ENCODE data around the gene SOCS1.
"Not testable (repeated sequence)": the region's sequence is repeated elsewhere in the genome, so short reads cannot be mapped to it uniquely, and the experiment has no call there.

SOCS1 gene

DNA sequence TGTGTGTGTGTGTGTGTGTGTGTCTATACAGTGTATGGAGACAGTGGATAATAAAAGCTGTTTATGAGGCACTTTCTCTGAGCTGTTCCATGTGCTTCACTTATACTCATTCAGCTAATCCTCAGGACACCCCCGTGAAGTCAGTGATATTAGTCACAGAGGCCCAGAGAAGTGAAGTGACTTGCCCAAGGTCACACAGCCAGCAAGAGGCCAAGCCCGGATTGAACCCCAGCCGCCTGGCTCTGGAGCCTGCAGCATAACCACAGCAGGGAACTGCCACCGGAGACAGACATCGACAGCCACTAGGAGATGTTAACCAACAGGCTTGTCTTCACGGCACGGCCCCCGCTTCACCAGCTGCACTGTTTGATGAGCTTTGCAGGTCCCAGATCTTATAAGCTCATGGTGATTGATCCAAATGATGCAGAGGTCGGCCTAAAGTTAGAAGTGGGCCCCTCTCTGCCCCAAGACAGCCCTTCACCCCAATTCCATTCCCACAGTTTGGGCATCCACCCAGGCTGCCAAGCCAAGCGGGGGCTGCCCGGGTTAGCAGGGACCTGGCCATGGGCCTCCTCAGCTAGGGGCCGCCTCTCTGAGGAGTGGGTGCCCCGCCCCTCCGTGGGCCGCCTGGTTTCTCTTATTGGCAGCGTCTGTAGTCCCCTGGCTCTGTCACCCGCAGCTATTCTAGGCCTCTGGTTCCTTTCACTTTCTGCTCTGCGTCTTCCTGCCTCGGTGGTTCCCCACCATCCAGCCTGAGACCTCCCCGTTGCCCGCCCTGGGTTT lies 30.9 kb downstream of the SOCS1 start:
- DNase-seq (ENCODE audit: low read depth): peak; percentile 74

DNA sequence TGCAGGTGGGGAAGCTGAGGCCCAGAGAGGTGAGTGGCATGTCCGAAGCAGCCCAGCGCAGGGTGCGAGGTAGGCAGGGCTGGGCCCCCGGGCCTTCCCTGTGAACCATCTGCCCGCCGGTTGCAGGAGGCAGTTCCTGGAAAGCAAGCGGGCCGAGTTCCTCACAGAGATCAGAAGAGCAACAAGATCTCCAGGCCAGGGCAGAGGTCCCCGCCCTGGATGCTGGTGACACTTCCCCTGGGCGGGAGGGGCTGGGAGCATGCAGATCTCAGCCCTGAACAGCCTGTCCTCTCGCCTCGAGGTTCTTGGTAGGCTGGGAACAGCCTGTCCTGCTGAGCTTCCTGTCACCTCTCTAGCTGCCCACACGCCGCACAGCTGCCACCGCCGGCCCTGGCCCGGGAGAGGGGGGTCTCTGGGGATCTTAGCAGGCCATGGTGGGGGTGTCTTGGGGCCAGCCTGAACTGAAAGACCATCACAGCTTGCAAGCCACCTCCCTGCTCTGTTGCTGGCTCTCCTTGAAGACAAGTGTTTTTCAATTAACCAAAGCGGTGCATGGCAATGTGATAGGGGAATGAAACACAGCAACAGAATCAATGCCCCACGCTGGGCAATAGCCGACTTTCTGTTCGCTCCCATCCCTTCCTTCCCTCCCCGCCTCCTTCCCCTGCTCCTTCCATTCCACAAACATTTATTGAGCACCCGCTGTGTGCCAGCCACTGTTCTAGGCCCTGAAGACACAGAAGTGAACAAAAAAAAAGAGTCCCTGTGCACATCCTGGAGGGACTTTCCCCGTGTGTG lies 31.7 kb downstream of the SOCS1 start:
- DNase-seq (ENCODE audit: low read depth): peak; percentile 26

DNA sequence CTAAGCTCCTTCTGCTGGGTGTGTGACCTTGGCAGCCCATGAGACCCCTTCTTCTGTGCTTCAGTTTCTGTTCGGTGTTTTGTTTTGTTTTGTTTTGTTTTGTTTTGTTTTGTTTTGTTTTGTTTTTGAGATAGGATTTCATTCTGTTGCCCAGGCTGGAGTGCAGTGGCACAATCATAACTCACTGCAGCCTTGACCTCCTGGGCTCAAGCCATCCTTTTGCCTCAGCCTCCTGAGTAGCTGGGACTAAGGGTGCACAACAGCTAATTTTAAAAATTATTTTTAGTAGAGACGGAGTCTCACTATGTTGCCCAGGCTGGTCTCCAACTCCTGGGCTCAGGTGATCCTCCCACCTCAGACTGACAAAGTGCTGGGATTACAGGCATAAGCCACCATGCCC lies 35.5 kb downstream of the SOCS1 start:
- not testable (repeated sequence) for DNase-seq (ENCODE audit: low read depth)

DNA sequence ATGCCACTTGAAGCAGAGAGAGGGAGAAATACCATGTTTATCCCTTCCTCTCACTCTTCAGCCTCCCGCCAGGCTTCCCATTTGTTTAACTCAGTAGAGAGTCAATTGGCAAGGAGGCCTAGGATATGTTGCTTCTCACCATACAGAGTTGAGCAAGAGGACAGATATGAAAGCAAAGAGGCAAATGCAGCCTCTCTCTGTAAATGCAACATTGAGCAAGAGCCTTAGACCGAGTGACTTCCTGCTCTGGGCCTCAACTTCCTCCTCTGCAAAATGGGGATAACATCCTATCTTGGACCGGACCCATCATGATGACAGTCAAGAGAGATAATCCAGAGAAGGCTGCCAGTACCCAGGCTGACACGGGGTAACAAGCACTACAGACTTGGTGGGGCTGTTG lies 36.8 kb downstream of the SOCS1 start:
- no peak for DNase-seq (ENCODE audit: low read depth)

DNA sequence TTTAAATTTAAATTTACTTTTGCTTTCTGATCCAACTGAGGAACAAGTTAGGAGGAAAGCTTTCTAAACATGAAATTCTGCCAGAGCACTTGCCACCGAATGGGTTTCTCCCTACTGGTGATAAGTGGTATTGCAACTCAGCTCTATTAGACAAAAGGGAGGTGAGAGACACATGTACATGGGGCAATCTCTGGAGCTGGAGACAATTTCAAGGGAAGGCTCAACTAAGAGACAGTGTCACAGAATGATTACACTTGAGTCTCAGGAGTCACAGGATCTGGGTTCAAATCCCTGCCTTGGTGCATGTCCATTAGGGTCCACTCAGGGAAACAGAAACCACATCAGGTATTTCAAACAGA lies 37.4 kb downstream of the SOCS1 start:
- DNase-seq (ENCODE audit: low read depth): no peak

DNA sequence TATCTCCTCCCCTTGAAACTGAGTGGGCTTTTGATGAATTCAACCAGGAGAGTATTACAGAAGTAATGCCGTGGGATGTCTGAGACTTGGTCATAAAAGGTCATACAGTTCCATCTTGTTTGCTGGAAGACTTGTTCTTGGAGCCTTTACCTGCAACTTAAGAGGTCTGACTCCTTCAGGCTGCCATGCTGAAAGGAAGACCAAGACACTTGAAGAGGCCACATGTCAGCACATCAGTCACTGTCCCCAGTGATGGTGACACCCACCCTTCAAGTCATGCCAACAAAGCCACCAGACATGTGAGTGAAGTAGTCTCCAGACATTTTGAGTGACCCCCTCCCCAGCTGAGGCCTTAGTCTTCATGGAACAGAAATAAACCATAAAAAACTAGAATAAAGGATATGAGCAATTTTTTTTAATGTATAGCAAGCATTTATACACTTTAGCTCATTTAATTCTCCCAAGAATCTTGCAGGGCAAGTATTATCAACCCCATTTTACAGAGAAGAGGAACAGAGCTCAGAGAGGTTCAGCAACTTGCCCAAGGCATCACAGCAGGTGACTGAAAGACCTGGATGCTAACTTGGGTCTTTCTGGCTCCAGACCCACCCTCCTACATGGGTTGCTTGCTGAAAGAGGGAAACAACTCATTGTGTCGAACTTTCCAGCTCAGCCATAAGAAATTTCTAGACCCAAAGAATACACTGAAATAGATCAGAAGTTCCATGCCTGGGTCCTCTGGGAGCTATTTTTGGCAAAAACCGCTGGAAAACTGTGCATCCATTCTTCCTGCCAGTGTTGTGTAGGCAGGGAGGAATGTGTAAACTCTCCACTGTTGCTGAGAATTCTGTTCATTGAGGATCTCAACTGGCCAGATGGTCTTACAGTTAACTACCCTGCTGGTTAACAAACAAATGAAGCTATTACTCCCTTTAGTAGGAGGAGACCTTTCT lies 38.1 kb downstream of the SOCS1 start:
- DNase-seq (ENCODE audit: low read depth): no peak

DNA sequence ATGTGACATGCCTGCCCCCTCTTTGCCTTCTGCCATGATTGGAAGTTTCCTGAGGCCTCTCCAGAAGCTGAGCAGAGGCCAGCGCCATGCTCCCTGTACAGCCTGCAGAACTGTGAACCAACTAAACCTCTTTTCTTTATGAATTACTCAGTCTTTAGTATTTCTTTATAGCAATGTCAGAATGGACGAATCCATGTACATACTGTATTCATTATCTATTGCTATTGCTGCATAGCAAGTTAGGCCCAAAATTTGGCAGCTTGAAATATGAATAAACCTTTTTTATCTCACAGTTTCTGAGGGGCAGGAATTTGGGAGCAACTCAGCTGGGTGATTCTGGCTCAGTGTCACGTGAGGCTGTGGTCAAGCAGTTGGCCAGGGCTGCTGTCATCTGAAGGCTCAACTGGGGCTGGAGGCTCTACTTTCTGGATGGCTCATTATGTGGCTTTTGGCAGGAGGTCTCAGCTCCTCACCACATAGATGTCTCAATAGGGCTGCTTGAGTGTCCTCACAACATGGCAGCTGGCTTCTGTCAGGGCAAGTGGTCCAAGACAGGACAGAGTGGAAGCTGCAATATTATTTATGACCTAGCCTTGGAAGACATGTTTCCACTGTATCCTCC lies 40.0 kb downstream of the SOCS1 start:
- DNase-seq (ENCODE audit: low read depth): no peak

DNA sequence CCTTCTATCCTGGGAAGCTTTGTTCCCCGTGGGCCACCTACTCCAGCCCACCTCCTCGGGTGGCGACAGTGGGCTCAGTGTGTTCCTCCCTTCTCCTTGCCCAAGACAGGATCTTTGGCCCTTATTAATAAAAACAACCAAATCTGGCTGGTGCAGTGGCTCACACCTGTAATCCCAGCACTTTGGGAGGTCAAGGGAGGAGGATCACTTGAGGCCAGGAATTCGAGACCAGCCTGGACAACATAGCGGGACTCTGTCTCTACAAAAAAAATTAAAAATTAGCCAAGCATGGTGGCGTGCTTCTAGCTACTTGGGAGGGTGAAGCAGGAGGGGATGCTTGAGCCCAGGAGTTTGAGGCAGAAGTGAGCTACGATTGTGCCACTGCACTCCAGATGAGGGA lies 42.2 kb downstream of the SOCS1 start:
- no peak for DNase-seq (ENCODE audit: low read depth)

DNA sequence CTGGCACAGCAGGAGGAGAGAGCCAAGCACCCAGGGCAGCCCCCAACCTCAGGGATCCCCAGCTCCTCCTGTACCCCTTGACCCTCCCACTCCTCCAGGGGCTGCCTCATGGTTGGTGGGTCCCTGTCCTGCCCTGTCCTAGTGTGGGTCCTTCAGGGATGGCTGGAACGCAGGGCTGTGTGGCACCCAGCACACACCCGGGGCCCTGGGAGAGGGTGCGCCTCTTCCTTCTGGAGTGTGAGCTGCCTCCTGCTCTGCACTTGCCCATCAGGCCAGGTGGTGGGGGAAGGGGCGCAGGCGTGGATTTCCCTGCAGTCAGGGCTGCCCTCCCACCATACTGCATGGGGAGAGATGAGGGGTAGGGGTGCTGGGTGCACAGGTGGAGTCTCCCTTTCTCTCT lies 42.6 kb downstream of the SOCS1 start:
- no peak for DNase-seq (ENCODE audit: low read depth)

DNA sequence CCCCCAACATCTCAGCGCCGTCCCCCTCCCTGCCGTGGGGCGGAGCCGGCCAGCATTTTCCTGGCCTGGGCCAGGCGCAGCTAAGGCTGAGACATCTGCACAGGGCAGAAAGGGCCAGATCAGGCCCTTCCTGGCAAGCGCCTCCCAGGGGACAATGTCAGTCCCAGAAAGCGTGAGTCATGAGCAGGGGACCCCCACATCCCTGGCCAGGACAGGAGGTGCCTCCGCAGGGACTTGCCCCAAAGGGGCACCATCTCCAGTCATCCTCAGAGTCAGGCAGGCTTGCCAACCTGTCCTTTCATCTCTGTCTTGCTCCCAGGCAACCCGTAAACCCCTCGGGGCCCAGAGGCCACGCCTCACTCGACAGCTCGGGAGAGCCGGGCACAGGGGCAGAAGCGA lies 43.2 kb downstream of the SOCS1 start:
- DNase-seq (ENCODE audit: low read depth): no peak

DNA sequence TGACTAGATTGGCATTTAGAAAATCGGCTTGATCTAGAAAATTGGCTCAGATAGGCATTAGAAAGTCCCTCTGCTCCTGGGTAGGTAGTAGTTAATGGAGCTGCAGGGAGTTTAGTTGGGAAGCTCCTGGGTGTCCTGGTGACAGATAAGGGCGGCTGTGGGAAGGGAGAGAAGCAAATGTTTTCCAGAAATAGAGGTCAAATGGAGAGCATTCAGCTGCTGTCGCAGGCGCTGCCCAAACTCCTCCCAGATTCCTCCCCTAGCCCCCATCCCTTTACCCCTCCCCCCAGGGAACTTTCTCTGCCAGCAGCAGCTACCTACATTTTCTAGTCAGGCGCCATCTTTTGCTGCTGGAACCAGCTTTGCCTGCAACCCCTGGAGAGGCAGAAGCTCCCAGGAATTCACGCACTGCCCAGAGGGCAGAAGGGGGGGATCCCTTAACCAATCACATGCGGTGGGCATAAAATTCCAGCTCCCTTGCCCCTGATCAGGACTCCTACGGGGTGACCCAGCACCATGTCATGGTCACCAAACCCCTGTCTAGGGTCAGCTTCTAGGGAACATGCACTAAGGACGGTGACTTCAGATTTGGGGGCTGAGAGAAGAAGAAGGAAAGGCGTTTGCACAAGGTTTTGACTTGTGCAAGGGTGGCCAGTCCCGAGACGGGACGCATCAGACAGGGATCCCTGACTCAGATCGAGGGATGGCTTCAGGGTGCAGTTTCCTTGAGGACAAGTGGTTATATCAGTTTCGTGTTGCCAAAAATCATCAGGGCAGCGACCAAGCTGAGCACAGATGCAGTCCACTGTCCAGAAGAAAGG lies 43.8 kb downstream of the SOCS1 start:
- DNase-seq (ENCODE audit: low read depth): no peak

DNA sequence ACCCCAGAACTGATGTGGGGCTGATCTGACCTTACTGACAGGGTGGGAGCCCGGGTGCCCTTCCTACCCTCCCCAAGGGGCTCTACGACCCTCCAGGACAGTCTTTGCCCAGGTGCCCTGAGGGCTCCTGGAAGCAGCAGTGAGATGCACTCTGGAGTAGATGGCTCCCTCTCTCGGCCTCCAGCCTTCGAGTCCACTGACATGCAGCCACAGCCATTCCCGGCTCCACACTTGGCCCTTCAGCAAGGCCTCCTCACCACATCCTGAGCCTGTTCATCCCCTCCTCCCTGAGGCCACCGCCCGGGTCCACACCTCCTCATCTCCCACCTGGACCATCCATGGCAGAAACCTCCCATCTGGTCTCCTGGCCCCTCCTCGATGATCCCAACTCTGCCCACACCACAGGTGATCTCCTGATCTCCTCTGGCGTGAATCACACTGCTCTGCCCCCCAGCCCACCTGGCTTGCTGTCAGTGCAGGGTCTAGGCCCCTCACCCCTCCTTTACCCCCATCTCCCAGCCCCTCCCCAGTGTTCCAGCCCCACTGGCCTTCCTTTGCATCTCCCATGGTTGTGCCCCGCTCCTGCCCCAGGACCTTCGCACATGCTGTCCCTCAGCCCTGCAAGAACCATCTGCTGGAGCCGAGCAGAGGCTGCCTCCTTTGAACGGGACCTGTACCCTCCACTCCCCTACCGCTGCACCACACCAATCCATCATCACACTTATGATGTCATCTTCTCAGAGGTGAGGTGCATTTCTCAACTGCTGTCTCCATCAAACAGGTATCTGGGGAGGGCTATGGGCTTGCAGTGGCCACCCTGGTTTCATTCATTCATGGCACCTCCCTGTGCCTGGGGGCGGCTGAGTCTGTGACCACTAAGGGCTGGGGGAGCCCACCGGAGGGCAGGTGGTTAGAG lies 44.7 kb downstream of the SOCS1 start:
- no peak for DNase-seq (ENCODE audit: low read depth)

DNA sequence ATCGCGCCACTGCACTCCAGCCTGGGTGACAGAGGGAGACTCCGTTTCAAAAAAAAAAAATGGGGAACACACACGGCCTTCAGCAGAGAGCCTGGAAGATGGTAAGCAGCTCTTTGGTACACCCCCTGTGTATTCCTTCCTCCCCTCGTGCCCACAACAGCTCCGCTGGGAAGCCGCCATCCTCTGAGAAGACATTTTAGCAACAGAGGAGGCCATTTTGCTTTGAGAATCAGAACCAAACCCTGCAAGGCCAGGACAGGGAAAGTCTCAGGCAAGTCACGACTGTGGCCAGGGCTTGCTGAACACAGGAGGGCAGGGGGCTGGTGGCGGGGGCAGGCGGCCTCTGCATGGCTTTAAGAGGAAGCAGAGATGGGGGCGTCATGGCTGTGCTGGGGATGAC lies 45.7 kb downstream of the SOCS1 start:
- DNase-seq (ENCODE audit: low read depth): no peak

DNA sequence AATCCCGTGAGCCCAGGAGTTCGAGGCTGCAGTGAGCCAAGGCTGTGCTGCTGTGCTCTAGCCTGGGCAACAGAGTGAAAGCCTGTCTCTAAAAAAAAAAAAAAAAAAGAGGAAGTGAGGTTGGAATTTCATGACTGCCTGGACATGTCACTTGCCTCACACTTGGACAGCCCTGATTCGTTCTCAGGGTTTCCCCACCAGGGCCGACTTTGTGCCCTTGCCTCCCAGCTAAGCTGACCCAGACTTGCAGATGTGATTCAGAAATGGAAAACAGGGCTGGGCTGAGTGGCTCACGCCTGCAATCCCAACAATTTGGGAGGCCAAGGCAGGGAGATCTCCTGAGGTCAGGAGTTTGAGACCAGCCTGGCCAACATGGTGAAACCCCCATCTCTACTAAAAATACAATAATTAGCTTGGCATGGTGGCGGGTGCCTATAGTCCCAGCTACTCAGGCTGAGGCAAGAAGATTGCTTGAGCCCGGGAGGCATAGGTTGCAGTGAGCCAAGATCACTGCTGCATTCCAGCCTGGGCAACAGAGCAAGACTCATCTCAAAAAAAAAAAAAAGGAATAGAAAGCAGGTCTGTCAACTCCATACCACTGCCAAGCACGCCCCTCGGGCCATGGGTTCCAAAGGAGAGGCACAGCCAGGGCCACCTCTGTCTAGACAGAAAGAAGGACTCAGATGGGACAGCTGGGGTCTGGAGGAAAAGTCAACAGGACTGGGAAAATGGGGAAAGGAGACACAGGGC lies 46.9 kb downstream of the SOCS1 start:
- no peak for DNase-seq (ENCODE audit: low read depth)

DNA sequence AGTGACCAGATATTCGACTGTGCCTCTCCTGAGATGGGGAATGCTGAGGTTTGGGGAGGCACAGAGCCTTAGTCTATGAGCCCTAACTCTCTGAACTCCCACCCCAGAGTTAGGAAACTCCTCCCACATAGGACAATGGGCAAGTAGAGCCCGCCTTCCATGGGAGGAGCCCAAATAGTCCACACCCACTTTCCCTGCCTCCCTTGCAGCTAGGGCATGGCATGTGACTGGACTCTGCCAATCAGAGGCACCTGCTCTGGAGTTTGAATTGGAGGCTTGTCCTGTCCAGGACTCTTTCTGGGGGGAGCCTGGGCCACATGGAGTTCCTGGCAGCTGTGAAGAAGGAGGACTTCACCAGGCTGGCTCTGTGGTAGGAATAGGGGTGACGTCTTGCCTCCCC lies 48.4 kb downstream of the SOCS1 start:
- DNase-seq (ENCODE audit: low read depth): no peak

DNA sequence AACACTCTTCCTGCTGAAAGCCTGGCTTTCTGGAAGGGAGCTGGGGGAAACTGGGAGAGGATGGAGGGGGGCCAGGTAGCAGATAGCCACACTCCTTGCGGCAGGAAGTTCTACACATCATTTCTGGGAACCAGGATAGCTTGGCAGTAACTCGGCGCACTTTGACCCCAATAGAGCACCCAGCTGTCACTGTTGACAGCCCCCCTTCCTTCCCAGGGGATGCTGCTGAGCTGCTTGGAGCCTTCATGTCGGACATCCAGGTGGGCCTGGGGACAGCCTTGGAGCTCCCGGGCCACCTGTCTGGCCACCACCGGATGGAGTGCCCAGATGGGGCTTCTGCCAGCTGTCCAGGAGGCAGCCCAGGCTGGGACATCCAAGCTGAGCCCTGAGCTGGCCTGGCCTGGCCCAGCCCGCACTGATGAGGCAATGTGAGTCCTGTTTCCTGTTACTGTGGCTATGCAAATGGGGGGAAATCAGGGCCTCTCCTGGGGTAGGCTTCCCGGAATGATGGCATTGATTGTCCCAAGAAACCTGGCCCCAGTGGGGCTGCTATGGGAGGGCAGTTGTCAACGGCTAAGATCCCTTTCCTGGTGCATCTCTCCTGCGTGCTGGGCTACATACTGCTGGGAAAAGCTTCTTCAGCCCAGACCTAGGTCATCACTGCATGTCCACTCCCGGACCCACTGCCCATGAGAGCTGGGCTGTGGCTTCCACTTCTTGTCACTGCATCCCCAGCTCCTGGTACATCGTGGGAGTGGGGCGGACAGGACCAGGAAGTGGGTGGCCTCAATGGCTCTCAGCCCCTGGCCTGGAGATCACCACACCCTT lies 50.0 kb downstream of the SOCS1 start:
- no peak for DNase-seq (ENCODE audit: low read depth)

DNA sequence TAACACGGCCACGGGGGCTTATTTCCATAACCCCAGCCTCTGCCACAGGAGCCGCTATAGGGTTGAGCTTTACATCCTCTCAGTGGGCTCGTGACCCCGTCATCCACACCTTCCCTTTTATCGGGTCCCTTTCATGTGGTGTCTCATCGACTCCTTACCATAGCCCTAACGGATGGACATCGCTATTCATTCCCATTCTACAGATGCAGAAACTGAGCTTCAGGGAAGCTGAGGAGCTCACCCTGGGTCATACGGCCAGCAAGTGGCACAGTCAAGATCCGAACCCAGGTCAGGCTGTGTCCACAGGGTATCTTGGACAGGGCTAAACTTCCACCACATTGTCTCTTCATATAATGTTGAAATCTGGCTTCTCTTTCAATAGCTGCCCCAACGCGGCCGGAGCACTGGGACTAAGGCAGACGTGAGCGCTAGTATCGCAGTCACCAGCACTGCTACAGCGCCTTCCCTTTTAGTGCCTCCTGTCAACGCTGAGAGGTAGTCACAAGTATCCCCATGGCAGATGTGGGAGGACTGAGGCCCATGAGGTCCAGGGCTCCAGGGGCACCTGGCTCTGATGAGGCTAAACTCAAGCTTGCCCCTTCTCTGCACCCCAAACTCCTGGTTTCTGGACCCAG lies 50.8 kb downstream of the SOCS1 start:
- DNase-seq (ENCODE audit: low read depth): no peak

DNA sequence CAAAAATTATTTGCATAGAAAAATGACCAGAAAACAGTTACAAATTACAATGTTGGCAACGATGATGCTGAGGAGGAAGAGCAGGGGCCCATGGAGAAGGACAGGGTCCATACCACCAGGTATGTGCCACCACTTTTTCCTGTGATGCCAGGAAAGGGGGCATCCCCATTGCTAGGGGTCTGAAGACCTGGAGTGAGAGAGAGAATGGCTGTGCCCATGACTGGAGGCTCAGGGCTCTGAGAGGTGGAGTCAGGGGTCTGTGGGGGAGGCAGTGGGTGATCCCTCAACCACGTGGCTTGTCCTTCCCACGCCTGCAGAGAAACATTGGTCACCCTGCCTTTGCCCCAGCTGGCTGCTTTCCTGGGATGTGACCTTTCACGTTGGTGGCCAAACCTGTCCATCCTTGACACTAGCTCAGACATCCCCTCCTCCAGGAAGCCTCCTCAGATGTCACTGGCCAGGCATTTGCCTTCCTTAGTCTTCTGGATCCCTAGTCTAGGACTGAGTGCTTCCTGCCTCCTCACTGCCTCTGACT lies 51.4 kb downstream of the SOCS1 start:
- no peak for DNase-seq (ENCODE audit: low read depth)

Measured in activated gamma-delta T cell treated with anti-CD3 and anti-CD28 coated beads, Interleukin-2, amount 50 U/mL, for 16 hours (primary cell).